Trophoblast cell (in vitro differentiated cells and primary cell): ENCODE data around the gene RHCG.

Experiments
- DNase-seq, 2 donors: peaks; one replicate each; pipeline ENCODE4 v3.0.0-alpha.2; 2016
- H2AFZ ChIP-seq: 2 replicates; pipeline ENCODE4 v1.6.1; 2013; ENCODE audit warnings: low read length, moderate library complexity, mild to moderate bottlenecking; ENCODE audit not compliant: insufficient read depth, poor library complexity
- H2AK5ac ChIP-seq: 2 replicates; pipeline ENCODE4 v1.6.1; 2013; ENCODE audit warnings: mild to moderate bottlenecking, low read length
- H2BK120ac ChIP-seq: 2 replicates; pipeline ENCODE4 v1.6.1; 2013; ENCODE audit warnings: low read length, mild to moderate bottlenecking, moderate library complexity; ENCODE audit not compliant: insufficient read depth, poor library complexity
- H2BK12ac ChIP-seq: 2 replicates; pipeline ENCODE4 v1.6.1; 2013; ENCODE audit warnings: mild to moderate bottlenecking, low read length, moderate library complexity
- H2BK5ac ChIP-seq: 2 replicates; pipeline ENCODE4 v1.6.1; 2013; ENCODE audit warnings: low read length, low read depth, moderate library complexity, mild to moderate bottlenecking; ENCODE audit not compliant: poor library complexity
- H3K14ac ChIP-seq: 2 replicates; pipeline ENCODE4 v1.6.1; 2013; ENCODE audit warnings: mild to moderate bottlenecking, low read length
- H3K18ac ChIP-seq: 2 replicates; pipeline ENCODE4 v1.6.1; 2013; ENCODE audit warnings: mild to moderate bottlenecking, low read length
- H3K23ac ChIP-seq: 2 replicates; pipeline ENCODE4 v1.6.1; 2013; ENCODE audit warnings: low read length
- H3K27ac ChIP-seq: 2 replicates; pipeline ENCODE4 v1.5.1; 2013; ENCODE audit warnings: low read depth, mild to moderate bottlenecking, inconsistent platforms, low read length, moderate library complexity
- H3K27me3 ChIP-seq: 2 replicates; pipeline ENCODE4 v1.6.1; 2013; ENCODE audit warnings: inconsistent platforms, mild to moderate bottlenecking, low read length, moderate library complexity; ENCODE audit not compliant: insufficient read depth
- H3K36me3 ChIP-seq, 2 experiments: 1 replicate in 1 of 2; 2 replicates in 1 of 2; pipeline ENCODE4 v1.6.1; 2013; ENCODE audit warnings: low read length in 2 of 2, mild to moderate bottlenecking in 2 of 2, moderate library complexity in 1 of 2; ENCODE audit not compliant: insufficient read depth in 2 of 2, control insufficient read depth in 1 of 2
- H3K4ac ChIP-seq: 2 replicates; pipeline ENCODE4 v1.6.1; 2013; ENCODE audit warnings: low read depth, mild to moderate bottlenecking, low read length, moderate library complexity
- H3K4me1 ChIP-seq, 2 experiments: 1 replicate in 1 of 2; 2 replicates in 1 of 2; pipeline ENCODE4 v1.6.1; 2013; ENCODE audit warnings: low read length in 2 of 2, mild to moderate bottlenecking in 2 of 2, moderate library complexity in 1 of 2; ENCODE audit not compliant: insufficient read depth in 2 of 2, control insufficient read depth in 1 of 2
- H3K4me2 ChIP-seq: 2 replicates; pipeline ENCODE4 v1.6.1; 2013; ENCODE audit warnings: inconsistent platforms, mild to moderate bottlenecking, low read length, moderate library complexity
- H3K4me3 ChIP-seq: 2 replicates; pipeline ENCODE4 v1.5.1; 2013; ENCODE audit warnings: mild to moderate bottlenecking, low read depth, low read length, inconsistent platforms
- H3K79me1 ChIP-seq: one replicate; pipeline ENCODE4 v1.6.1; 2013; ENCODE audit warnings: low read length
- H3K79me2 ChIP-seq: 2 replicates; pipeline ENCODE4 v1.6.1; 2013; ENCODE audit warnings: low read length, mild to moderate bottlenecking; ENCODE audit not compliant: control insufficient read depth, insufficient read depth, poor library complexity
- H3K9ac ChIP-seq: 2 replicates; pipeline ENCODE4 v1.6.1; 2013; ENCODE audit warnings: mild to moderate bottlenecking, low read length
- H3K9me3 ChIP-seq: 2 replicates; pipeline ENCODE4 v1.6.1; 2013; ENCODE audit warnings: low read depth, mild to moderate bottlenecking, control low read depth, inconsistent platforms, low read length; ENCODE audit not compliant: insufficient read depth
- H4K12ac ChIP-seq: 2 replicates; pipeline ENCODE4 v1.6.1; 2013; ENCODE audit warnings: low read depth, mild to moderate bottlenecking, low read length, moderate library complexity
- H4K8ac ChIP-seq: 2 replicates; pipeline ENCODE4 v1.6.1; 2013; ENCODE audit warnings: low read depth, mild to moderate bottlenecking, low read length, moderate library complexity
- H4K91ac ChIP-seq: one replicate; pipeline ENCODE4 v1.6.1; 2013; ENCODE audit warnings: low read depth, mild to moderate bottlenecking, low read length, moderate library complexity
- WGBS: extraction: QIAGEN DNeasy Blood & Tissue Kit; methylation state at CpG from one replicate; pipeline ENCODE4 v1.1.7; 2013; ENCODE audit warnings: missing lambda C conversion rate; ENCODE audit not compliant: insufficient read length, insufficient coverage; ENCODE audit errors: extremely low coverage; 5-methylcytosine and 5-hydroxymethylcytosine counted together

Gene RHCG

DNA sequence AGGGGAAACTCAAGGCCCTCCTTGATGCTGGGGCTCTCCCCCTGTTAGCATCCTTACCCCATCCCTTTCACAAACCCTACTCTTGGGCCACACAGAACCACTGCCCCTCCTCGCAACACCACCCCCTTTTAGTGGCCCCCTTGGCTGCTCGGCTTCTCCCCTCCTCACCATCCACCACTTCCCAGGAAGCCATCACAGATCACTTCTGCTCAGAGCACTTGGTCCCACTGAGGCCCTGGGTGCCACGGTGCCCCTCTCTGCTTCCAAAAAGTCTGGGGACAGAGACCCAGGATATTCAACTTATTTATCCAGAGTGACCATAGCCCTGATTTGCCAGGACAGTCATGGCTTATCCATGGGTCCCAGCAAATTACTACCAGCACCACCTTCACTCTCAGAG is 2.4 kb downstream of the RHCG start:
- no CpG with 5 or more reads among the region's 3 CpGs for WGBS
- no peaks in the 10 kb centered on the region for H3K79me1 ChIP-seq
- H3K27me3 ChIP-seq: peaks cover 16% of the 10 kb centered on the region
- no peak overlapping the region for H2BK120ac ChIP-seq
- H3K4me1 ChIP-seq: peaks cover 4% of the 10 kb centered on the region in 2 experiments
- no peaks in the 10 kb centered on the region for H3K9me3 ChIP-seq
- no peak overlapping the region for H2AFZ ChIP-seq
- no peak overlapping the region for H3K18ac ChIP-seq
- H3K27ac ChIP-seq: no peak overlapping the region
- H3K14ac ChIP-seq: no peak overlapping the region
- H3K79me2 ChIP-seq: no peaks in the 10 kb centered on the region
- no peak for DNase-seq
- H4K12ac ChIP-seq: no peak overlapping the region
- no peak overlapping the region for H2AK5ac ChIP-seq
- H3K9ac ChIP-seq: no peak overlapping the region
- no peaks in the 10 kb centered on the region for H3K36me3 ChIP-seq
- no peak overlapping the region for H3K4me3 ChIP-seq
- H4K8ac ChIP-seq: no peak overlapping the region
- H3K4me2 ChIP-seq: no peak overlapping the region
- no peak overlapping the region for H3K23ac ChIP-seq
- no peak overlapping the region for H2BK5ac ChIP-seq
- H2BK12ac ChIP-seq: no peak overlapping the region
- H3K4ac ChIP-seq: no peak overlapping the region
- H4K91ac ChIP-seq: no peak overlapping the region

DNA sequence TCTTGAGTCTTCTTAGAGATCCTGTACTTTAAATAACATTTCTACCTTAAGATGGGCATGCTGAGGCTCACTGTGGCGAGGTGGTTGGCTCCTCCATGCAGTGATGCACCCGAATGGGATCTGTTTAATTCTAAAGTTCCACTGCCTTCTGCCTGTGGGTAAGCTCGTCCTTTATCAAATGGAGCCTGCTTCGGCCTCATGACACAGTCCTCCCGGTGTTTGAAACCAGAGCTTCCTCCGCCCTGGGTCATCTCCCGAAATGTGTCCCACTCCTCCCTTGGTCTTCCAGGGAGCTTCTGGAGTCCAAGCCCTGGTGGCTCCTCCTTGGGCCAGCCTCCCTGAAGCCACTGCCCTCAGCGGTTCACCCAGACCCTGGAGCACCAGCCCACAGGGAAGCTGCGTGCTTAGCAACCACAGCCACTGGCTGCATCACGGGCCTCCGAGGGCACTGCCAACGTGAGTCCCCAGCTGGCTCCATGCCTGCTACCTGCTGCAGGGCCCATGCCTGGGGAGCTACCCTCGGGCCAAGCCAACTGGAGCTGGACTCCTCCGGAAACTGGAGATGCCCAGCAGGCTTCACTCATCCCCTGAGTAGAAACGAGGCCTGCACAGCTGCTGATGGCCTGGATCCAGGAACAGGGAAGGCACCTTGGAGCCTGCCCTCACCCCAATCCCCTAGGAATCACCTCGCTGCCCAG is 3.3 kb downstream of the RHCG start:
- WGBS: no CpG with 5 or more reads among the region's 16 CpGs
- H4K91ac ChIP-seq: no peak overlapping the region
- H2BK5ac ChIP-seq: no peak overlapping the region
- H3K4me3 ChIP-seq: no peak overlapping the region
- H2BK120ac ChIP-seq: no peak overlapping the region
- no peak overlapping the region for H3K9ac ChIP-seq
- H3K4me2 ChIP-seq: no peak overlapping the region
- H3K9me3 ChIP-seq: no peaks in the 10 kb centered on the region
- no peak overlapping the region for H2BK12ac ChIP-seq
- no peaks in the 10 kb centered on the region for H3K79me1 ChIP-seq
- H3K27ac ChIP-seq: no peak overlapping the region
- no peaks in the 10 kb centered on the region for H3K79me2 ChIP-seq
- H2AFZ ChIP-seq: no peak overlapping the region
- peaks cover 4% of the 10 kb centered on the region in 2 experiments for H3K4me1 ChIP-seq
- no peaks in the 10 kb centered on the region for H3K36me3 ChIP-seq
- H4K8ac ChIP-seq: no peak overlapping the region
- no peak for DNase-seq
- no peak overlapping the region for H3K14ac ChIP-seq
- no peak overlapping the region for H4K12ac ChIP-seq
- H2AK5ac ChIP-seq: no peak overlapping the region
- no peak overlapping the region for H3K4ac ChIP-seq
- H3K18ac ChIP-seq: no peak overlapping the region
- peaks cover 16% of the 10 kb centered on the region for H3K27me3 ChIP-seq
- no peak overlapping the region for H3K23ac ChIP-seq

DNA sequence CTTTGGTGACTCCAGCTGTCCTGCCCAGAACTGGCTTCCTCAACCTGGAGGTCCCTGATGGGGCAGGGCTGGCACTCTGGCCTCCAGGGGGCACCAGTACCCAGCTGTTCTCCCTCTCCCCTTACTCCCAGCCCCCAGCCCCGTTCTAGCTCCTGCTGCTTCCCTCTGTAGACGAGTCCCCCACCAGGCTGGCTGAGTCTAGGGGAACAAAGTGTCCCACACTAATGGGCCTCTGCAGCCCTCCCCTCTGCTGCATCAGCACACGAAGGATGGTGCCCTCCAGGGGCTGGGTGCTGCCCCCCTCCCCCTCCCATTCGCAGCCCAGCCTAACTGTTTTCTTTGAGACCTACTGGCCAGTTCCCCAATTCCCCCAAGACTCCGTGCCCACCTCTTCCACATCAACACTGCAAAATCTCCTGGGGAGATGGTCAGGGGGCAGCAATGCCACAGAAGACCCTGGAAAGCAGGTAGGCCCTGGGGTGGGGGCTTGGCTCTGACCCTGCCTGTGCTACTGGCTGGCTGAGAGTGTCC is 4.2 kb downstream of the RHCG start:
- Histone ChIP-seq H3K4me1 (peaks cover 4% of the 10 kb centered on the region in 2 experiments), H3K9me3 (no peaks in the 10 kb centered on the region), H3K36me3 (no peaks in the 10 kb centered on the region), H3K79me2 (no peaks in the 10 kb centered on the region), H3K14ac (no peak overlapping the region), H2AFZ (no peak overlapping the region), H3K23ac (no peak overlapping the region), H3K4ac (no peak overlapping the region), H3K27me3 (peaks cover 16% of the 10 kb centered on the region), H2BK12ac (no peak overlapping the region), H4K91ac (no peak overlapping the region), H4K12ac (no peak overlapping the region), H3K4me3 (no peak overlapping the region), H3K27ac (no peak overlapping the region), H4K8ac (no peak overlapping the region), H2AK5ac (no peak overlapping the region), H2BK120ac (no peak overlapping the region), H3K9ac (no peak overlapping the region), H3K79me1 (no peaks in the 10 kb centered on the region), H3K4me2 (no peak overlapping the region), H2BK5ac (no peak overlapping the region), H3K18ac (no peak overlapping the region)
- no CpG with 5 or more reads among the region's 5 CpGs for WGBS
- DNase-seq: no peak

DNA sequence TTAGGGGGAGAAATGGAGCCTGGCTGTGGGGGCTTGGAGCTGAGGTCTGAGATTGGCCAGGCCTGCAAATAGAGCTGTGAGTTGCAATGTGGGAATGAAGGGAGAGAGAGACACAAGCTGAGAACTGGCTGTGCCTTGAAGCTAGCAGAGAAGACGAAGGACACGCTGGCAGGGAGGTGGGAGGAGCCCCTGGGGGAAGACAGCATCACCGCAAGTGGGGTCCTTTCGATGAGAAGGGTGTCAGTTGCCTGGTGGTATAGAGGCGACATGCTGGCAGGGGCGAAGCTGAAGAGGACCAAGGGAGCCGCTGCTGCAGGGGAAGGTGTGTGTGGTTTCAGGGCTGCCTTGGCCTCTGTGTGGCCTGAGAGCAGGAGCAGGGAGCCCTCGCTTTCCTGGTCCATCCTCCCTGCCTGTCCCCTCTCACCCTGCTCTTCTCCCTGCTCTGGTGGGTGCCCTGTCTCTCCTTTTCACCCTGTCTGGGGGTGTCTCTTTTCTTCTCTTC is 5.5 kb downstream of the RHCG start:
- Histone ChIP-seq H3K4ac (no peak overlapping the region), H4K8ac (no peak overlapping the region), H3K9me3 (no peaks in the 10 kb centered on the region), H3K4me2 (no peak overlapping the region), H3K9ac (no peak overlapping the region), H3K18ac (no peak overlapping the region), H3K79me1 (no peaks in the 10 kb centered on the region), H3K27ac (no peak overlapping the region), H3K4me3 (no peak overlapping the region), H4K12ac (no peak overlapping the region), H2AK5ac (no peak overlapping the region), H2BK5ac (no peak overlapping the region), H3K14ac (no peak overlapping the region), H2BK12ac (no peak overlapping the region), H3K79me2 (no peaks in the 10 kb centered on the region), H2BK120ac (no peak overlapping the region), H3K4me1 (no peaks in the 10 kb centered on the region), H4K91ac (no peak overlapping the region), H2AFZ (no peak overlapping the region), H3K23ac (no peak overlapping the region), H3K36me3 (no peaks in the 10 kb centered on the region), H3K27me3 (peaks cover 6% of the 10 kb centered on the region)
- WGBS: no CpG with 5 or more reads among the region's 8 CpGs
- no peak for DNase-seq
